Ammon's horn (tissue), 1 donor: ENCODE results near the gene CORO1A.
"Not testable (repeated sequence)": the region's sequence is repeated elsewhere in the genome, so short reads cannot be mapped to it uniquely, and the experiment has no call there.

Source experiments
- DNase-seq: peaks from one replicate; pipeline ENCODE4 v3.0.0-alpha.2; 2016; ENCODE audit warnings: low spot score

The CORO1A gene

DNA sequence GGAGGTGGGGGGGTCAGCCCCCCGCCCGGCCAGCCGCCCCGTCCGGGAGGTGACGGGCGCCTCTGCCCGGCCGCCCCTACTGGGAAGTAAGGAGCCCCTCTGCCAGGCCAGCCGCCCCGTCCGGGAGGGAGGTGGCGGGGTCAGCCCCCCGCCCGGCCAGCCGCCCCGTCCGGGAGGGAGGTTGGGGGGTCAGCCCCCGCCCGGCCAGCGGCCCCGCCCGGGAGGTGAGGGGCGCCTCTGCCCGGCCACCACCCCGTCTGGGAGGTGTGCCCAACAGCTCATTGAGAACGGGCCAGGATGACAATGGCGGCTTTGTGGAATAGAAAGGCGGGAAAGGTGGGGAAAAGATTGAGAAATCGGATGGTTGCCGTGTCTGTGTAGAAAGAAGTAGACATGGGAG lies 13.3 kb upstream of the CORO1A start:
- not testable (repeated sequence) for DNase-seq

- DNase-seq, result no peak
These were observed 10.3 kb upstream of the CORO1A start for GRCh38 chr16:30173054-30173453.

DNA sequence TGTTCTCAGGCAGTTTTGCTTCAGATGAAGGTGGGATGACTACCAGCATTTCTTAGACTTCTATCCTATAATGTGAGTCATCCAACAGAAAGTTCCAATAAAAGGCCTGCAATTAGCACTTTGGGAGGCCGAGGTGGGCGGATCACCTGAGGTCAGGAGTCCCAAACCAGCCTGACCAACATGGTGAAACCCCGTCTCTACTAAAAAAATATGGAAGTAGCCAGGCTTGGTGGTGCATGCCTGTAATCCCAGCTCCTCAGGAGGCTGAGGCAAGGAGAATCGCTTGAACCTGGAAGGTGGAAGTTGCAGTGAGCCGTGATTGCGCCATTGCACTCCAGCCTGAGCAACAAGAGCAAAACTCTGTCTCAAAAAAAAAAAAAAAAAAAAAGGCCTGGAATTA lies 6.5 kb upstream of the CORO1A start:
- DNase-seq, result not testable (repeated sequence)

DNA sequence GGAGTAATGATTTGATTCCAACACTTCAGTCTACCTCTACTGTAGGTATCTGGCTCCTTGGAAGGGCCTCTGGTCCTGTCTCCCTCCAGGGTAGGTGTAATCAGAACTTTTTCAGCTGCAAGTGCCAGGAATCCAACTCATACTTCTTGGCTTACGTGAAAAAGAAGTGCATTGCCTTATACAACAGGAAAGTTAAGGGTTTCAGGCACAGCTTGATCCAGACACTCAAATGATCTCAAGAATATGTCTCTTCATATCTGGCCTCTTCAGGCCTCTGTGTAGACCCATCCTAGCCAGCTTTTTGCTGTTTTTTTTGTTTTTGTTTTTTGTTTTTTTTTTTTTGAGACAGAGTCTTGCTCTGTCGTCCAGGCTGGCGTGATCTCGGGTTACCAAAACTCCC lies 4.2 kb upstream of the CORO1A start:
- DNase-seq, result no peak

DNA sequence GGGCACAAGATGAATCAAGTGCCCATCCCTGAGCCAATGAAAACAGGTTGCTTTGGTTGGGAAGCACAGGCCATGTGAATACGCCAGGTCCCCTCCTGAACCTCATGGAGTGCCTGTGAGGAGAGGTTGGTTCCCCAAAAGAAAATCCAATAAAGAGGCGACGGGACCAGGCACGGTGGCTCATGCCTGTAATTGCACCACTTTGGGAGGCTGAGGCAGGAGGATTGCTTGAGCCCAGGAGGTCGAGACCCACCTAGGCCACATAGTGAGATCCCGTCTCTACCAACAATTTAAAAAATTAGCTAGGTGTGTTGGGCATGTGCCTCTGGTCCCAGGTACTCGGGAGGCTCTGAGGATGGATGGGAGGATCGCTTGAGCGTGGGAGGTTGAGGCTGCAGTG lies 3.5 kb upstream of the CORO1A start:
- DNase-seq, result no peak

DNA sequence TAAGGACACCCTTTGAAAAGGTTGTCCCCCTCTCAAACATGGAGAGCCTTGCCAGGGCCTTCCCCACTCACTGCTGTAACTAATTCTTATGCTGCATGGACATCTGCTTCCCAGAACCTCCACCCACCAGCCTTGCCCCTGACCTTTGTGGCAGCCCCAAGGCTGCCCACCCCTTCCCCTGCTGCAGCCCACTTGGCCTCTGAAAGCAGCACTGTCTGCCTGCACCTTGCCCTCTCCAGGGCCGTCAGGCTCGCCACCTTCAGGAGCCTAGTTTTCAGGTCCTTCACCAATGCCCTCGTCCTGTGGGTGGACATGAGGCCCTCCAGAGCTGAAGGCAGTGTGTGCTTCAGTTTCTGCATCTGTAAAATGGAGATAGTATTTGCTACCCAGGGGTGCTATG lies 2.7 kb upstream of the CORO1A start:
- DNase-seq, result no peak

DNA sequence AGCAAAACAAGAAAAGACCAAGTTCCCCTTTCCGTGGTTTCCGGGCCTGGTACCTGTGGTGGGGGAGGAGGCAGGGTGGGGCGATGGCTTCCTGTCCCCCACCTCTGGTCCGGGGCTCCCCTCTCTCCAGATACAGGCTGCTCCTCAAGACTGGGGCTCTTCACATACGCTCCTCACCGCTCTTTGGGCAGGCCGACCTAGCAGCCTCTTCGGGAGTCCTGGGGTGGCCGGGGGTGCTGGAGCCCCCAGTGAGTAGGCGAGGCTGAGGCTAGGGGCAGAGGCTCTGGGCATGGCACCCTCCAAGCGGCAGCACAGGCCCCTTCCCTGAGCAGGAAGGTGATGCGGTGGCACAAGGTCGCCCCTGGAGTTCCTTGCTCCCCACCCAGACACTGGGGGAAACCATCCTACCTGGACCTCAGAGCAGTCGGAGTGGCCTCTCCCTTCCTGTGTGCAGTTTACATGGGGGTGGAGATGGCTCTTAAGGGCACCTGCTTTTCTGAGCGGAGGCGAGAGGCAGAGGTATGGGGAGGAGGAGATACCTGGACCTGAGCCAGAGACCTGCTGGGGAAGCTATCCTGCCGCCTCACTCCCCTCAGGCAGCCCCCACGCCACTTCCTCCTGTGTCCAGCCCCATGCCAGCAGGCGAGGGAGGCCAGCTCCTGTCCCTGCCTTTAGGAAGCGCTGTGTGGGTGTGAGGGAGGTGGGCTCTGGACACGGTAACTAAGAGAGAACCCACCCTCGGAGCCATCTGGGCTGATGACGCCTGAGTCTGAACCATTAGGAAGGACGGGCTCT lies 891 bp downstream of the CORO1A start:
- DNase-seq, result peak; percentile 57

- DNase-seq, result no peak
These were observed 1.7 kb downstream of the CORO1A start for GRCh38 chr16:30184891-30185682.

DNA sequence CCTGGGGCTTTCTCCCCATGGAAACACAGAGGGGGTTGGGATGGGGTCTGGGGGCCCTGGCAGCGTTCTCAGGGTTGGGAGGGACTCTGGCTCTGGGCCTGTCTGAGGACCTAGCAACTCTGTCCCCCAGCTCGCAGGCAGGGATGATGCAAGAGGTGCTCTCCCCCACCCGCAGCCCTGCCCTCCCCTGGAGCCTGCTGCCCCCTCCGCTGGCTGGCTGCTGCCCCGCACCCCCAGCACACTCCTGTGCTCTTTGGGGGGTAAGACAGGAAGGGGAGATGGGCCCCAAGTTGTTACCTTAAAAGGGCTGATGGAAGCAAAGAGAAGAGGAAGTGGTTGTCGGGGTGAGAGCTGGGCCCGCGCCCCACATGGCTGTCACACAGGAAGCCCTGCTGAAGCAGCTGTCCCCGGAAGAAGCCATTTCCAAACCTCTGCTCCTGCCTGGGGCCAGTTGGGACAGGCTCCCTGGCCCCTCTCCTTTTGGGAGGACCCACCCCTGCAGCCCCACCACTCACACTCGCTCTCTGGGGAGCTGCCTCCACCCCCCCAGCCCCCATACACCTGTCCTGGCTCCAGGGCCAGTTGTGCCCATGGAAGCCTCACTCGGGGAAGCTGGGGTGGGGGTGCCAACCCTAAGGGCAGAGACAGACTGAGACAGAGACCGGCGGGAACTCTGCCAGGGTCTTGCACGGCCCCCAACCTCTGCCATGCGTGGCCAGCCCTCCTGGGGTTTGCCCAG lies 2.5 kb downstream of the CORO1A start:
- DNase-seq, result peak; percentile 72

DNA sequence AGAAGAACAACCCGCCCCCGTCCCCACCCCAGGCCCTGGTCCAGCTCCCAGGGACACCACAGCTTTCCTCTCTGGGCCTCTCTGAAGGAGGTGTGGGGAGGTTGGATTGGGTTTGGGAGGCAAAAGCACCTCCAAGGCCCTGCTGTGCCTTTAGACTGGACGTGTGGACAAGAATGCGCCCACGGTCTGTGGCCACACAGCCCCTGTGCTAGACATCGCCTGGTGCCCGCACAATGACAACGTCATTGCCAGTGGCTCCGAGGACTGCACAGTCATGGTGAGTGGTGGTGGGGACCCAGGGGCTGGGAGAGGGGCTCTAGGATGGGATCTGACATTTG lies 3.0 kb downstream of the CORO1A start:
- no peak for DNase-seq

DNA sequence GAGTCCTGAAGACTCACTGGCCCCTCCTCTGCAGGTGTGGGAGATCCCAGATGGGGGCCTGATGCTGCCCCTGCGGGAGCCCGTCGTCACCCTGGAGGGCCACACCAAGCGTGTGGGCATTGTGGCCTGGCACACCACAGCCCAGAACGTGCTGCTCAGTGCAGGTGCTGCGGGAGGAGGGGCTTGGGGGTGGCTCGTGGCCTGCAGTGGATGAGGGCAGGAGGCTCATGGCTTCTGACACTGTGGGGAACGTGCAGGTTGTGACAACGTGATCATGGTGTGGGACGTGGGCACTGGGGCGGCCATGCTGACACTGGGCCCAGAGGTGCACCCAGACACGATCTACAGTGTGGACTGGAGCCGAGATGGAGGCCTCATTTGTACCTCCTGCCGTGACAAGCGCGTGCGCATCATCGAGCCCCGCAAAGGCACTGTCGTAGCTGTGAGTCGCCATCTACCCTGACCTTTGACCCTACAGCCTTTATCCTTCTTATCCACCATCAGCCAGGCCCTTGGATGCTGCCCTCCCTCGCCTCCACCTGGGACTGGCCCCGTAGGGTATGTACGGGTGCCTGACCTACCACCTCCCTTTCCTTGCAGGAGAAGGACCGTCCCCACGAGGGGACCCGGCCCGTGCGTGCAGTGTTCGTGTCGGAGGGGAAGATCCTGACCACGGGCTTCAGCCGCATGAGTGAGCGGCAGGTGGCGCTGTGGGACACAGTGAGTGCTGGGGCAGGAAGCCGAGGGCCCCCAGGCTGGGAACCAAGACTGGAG lies 3.6 kb downstream of the CORO1A start:
- peak; percentile 32 for DNase-seq

- no peak for DNase-seq
These were observed 4.1 kb downstream of the CORO1A start for GRCh38 chr16:30187556-30187865.

GRCh38 chr16:30187971-30188561 lies 4.7 kb downstream of the CORO1A start:
- no peak for DNase-seq

GRCh38 chr16:30191158-30191557 lies 7.8 kb downstream of the CORO1A start:
- not testable (repeated sequence) for DNase-seq

GRCh38 chr16:30193098-30193497 lies 9.7 kb downstream of the CORO1A start:
- not testable (repeated sequence) for DNase-seq

DNA sequence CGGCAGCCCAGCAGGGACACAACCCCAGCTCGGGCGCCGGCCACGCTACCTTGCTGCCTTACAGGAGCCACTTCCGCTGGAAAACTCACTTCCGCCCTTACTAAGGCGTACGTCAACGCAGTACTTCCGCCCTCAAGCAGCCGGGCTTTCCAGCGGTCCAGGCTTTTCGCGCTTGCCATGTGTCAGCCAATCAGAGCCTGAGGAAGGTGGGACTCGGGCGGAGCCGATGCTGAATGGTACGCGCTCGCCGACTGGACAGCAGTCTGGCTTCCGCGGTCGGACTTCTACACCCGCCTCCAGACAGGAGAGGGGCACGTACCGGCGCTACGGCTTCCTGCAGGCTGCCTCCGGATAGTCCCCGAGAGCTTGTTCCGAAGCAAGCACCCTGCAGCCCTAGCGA lies 10.2 kb downstream of the CORO1A start, which contains the start of the genes BOLA2B and SLX1A:
Gene BOLA2B, minus strand, starts transcription at position 52 of the 400 bp plus-strand sequence. CDS start 71 bp downstream, outside the sequence.
Gene SLX1A, plus strand, starts transcription at position 261 of the 400 bp plus-strand sequence. CDS start 210 bp downstream, outside the sequence.
- DNase-seq, result not testable (repeated sequence)

DNA sequence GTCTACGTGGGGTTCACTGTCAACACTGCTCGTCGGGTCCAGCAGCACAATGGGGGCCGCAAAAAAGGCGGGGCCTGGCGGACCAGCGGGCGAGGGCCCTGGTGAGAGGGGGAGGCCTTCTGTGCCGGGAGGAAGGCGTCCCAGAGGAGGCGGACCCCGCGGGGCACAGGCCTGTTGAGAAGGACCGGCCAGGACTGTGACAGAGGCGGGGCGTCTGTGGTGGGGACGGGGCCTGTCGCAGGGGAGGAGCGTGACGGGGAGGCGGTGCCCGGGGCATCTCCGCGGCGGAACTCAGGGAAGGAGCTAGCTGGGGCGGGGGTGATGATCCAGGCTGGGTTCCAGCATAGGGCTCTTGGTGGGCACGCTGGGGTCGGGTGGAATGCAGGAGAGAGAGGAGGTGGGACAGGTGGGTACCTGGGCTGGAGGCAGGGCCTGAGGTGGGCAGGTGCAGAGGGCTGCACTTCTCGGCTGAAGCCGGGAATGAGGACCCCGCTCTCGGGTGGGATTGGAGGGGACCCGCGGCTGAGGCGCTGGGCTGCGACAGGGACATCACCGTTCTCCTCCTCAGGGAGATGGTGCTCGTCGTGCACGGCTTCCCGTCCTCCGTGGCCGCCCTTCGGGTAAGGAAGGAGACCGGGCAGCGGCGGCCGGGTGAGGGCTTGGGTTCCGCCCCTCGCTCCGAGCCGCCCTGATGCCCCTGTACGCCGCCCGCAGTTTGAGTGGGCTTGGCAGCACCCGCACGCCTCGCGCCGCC lies 10.9 kb downstream of the CORO1A start:
- DNase-seq, result not testable (repeated sequence)

DNA sequence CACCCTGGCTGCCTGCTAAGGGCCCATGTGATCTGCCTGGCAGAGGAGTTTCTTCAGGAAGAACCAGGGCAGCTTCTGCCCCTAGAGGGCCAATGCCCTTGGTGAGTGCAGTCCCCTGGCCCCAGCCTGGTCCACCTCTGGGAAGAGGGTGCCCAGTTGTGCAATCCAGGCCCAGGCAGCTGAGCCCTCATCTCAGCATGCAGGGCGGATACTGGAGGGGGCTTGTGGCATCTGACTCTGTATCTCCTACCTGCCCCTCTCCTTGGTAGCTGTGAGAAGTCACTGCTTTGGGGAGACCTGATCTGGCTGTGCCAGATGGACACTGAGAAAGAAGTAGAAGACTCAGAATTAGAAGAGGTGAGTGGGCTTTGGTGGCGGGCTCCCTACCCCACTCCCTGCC lies 13.6 kb downstream of the CORO1A start:
- not testable (repeated sequence) for DNase-seq

GRCh38 chr16:30199049-30199448 lies 15.6 kb downstream of the CORO1A start, which contains the start of gene SULT1A3:
Gene SULT1A3 (plus strand): TSS chr16:30199255. CDS start chr16:30200729, 1,474 bp downstream.
- DNase-seq, result not testable (repeated sequence)

DNA sequence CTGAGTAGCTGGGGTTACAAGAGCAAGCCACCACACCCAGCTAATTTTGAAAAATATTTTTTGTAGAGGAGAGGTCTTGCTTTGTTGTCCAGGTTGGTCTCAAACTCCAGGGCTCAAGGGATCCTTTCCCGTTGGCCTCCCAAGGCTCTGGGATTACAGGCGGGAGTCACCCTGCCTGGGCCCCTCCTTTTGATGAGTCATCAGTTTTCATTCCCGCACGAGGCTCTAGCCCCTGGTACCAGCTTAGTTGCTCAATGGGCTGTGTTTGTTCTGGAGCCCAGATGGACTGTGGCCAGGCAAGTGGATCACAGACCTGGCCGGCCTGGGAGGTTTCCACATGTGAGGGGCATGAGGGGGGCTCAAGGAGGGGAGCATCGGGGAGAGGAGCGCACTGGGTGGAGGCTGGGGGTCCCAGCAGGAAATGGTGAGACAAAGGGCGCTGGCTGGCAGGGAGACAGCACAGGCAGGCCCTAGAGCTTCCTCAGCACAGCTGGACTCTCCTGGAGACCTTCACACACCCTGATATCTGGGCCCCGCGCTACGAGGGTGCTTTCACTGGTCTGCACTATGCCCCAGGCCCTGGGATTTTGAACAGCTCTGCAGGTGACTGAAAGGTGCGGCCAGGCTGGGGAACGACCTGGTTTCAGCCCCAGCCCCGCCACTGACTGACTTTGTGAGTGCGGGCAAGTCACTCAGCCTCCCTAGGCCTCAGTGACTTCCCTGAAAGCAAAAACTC lies 16.4 kb downstream of the CORO1A start:
- not testable (repeated sequence) for DNase-seq
